Natural killer cell (primary cell): ENCODE results near the gene LRRC58. TPM values are rescaled to one million over a fixed set of nuclear protein-coding genes. Genes with fewer than 3 reads are reported as not detected.

Experiments
- ATAC-seq, 3 donors: fragments of 150-1000 bp in 2 of 3; fragments of 200-7000 bp in 1 of 3; cut with Tn5 transposase; 1 replicate in 1 of 3; 2 replicates in 2 of 3; pipeline ENCODE4 v1.10.0; 2021; ENCODE audit warnings: mild to moderate bottlenecking in 2 of 3, moderate library complexity in 2 of 3
- DNase-seq, 2 donors: peaks; one replicate each; pipeline versions ENCODE4 v3.0.0 to v3.0.0-alpha.2; 2013 to 2021; ENCODE audit warnings: mixed read lengths in 1 of 2
- H3K27ac ChIP-seq: one replicate; pipeline ENCODE4 v1.5.1; 2013; ENCODE audit warnings: mild to moderate bottlenecking, low read length
- H3K27me3 ChIP-seq: one replicate; pipeline ENCODE4 v1.6.1; 2013; ENCODE audit warnings: low read length; ENCODE audit not compliant: control insufficient read depth, insufficient read depth
- H3K36me3 ChIP-seq: one replicate; pipeline ENCODE4 v1.6.1; 2013; ENCODE audit warnings: low read length; ENCODE audit not compliant: control insufficient read depth, insufficient read depth
- H3K4me1 ChIP-seq: one replicate; pipeline ENCODE4 v1.6.1; 2013; ENCODE audit warnings: low read length; ENCODE audit not compliant: control insufficient read depth, insufficient read depth
- H3K4me3 ChIP-seq: one replicate; pipeline ENCODE4 v1.5.1; 2013; ENCODE audit warnings: low read length
- H3K9me3 ChIP-seq: one replicate; pipeline ENCODE4 v1.6.1; 2013; ENCODE audit warnings: low read length; ENCODE audit not compliant: control insufficient read depth, insufficient read depth
- H3K27ac Mint-ChIP-seq, 2 donors: one replicate each; pipeline ENCODE4 v1.8.0; 2022; ENCODE audit warnings: mild to moderate bottlenecking in 2 of 2, mixed read lengths in 2 of 2, moderate library complexity in 1 of 2
- H3K27me3 Mint-ChIP-seq, 2 donors: one replicate each; pipeline ENCODE4 v1.8.0; 2022; ENCODE audit warnings: low read depth in 2 of 2, mixed read lengths in 2 of 2
- H3K36me3 Mint-ChIP-seq: one replicate; pipeline ENCODE4 v1.8.0; 2022; ENCODE audit warnings: mixed read lengths
- H3K4me1 Mint-ChIP-seq, 2 donors: one replicate each; pipeline ENCODE4 v1.8.0; 2022; ENCODE audit warnings: mixed read lengths in 2 of 2
- H3K4me3 Mint-ChIP-seq: one replicate; pipeline ENCODE4 v1.8.0; 2022; ENCODE audit warnings: mild to moderate bottlenecking, moderate library complexity, mixed read lengths
- H3K9me3 Mint-ChIP-seq, 2 donors: one replicate each; pipeline ENCODE4 v1.8.0; 2022; ENCODE audit warnings: mixed read lengths in 2 of 2
- WGBS: methylation state at CpG from one replicate; pipeline ENCODE4 v1.1.7; 2013; ENCODE audit warnings: missing lambda C conversion rate; ENCODE audit not compliant: insufficient coverage; 5-methylcytosine and 5-hydroxymethylcytosine counted together
- intact Hi-C: fragments of 100-400 bp; cut with micrococcal nuclease; formaldehyde crosslinking; loops from one replicate; pipeline ENCODE4 v1.14.2; 2022
- total RNA-seq, 4 donors: library from RNA; stranded (reverse); fragments of 120-200 nt in 1 of 4; gene quantifications; one replicate each; pipeline versions ENCODE4 v1.2.3 to v1.2.4, GENCODE V29; 2013 to 2022
- TF ChIP-seq, protein P1 (sequence below): fragments of 200-600 bp; IDR thresholded peaks from one replicate; pipeline ENCODE4 v1.8.0; 2022; ENCODE audit warnings: antibody characterized with exemption

LRRC58 gene
- total RNA-seq, 3 donors from 2014 or later (not counting 1 experiment from before 2014, with no cell fraction given), result 17.0 to 21.8 (median 18.2) TPM

DNA sequence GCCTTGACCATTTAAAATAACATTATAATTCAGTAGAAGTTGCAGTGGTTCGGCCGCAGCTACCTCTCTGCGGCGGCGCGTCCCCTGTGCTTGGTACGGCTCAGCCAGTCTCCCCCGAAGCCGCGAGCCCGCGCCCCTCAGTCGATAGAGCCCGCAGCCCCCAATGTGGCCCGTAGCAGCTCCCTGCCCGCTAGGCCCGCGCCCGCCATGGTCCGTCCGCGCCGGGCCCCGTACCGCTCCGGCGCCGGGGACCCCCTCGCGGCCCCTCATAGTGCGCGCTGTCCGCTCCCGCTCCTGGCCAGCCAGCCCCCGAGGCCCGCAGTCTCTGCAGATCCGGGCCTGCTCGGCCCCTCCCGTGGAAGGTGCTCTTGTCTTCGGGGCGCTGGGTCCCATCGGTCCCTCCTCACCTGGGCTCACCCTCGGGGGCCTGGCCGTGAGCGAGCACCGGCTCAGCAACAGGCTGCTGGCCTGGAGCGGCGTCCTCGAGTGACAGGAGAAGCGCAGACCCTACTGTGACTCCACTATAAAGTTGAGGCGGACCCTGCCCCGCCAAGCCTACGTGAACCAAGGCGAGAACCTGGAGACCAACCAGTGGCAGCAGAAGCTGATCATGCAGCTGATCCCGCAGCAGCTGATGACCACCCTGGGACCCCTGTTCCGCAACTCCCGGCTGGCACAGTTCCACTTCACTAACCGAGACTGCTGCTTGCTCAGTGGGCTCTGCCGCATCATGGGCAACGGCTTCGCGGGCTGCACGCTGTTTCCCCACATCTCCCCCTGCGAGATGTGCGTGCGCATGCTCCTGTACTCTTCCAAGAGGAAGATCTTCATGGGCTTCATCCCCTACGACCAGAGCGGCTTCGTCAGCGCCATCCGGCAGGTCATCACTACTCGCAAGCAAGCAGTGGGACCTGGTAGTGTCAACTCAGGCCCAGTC, 42.4 kb downstream of the LRRC58 start:
- H3K27me3 Mint-ChIP-seq, result peaks cover 0 to under 1% of the 10 kb centered on the region in 2 donors
- Histone ChIP-seq H3K27ac (no peak overlapping the region), H3K4me3 (no peak overlapping the region), H3K9me3 (no peaks in the 10 kb centered on the region), H3K36me3 (no peaks in the 10 kb centered on the region), H3K27me3 (no peaks in the 10 kb centered on the region), H3K4me1 (no peaks in the 10 kb centered on the region)
- H3K4me1 Mint-ChIP-seq, result no peaks in the 10 kb centered on the region
- 73% methylated on average over 68 of the region's 72 CpGs for WGBS
- intact Hi-C loops, result no loop called here
- H3K4me3 Mint-ChIP-seq, result no peak overlapping the region
- no peaks in the 10 kb centered on the region for H3K9me3 Mint-ChIP-seq
- no peak for ATAC-seq
- H3K27ac Mint-ChIP-seq, result no peak overlapping the region
- no peak for DNase-seq
- TF ChIP-seq, protein P1, sequence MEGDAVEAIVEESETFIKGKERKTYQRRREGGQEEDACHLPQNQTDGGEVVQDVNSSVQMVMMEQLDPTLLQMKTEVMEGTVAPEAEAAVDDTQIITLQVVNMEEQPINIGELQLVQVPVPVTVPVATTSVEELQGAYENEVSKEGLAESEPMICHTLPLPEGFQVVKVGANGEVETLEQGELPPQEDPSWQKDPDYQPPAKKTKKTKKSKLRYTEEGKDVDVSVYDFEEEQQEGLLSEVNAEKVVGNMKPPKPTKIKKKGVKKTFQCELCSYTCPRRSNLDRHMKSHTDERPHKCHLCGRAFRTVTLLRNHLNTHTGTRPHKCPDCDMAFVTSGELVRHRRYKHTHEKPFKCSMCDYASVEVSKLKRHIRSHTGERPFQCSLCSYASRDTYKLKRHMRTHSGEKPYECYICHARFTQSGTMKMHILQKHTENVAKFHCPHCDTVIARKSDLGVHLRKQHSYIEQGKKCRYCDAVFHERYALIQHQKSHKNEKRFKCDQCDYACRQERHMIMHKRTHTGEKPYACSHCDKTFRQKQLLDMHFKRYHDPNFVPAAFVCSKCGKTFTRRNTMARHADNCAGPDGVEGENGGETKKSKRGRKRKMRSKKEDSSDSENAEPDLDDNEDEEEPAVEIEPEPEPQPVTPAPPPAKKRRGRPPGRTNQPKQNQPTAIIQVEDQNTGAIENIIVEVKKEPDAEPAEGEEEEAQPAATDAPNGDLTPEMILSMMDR, result no peak
- H3K36me3 Mint-ChIP-seq, result no peaks in the 10 kb centered on the region

DNA sequence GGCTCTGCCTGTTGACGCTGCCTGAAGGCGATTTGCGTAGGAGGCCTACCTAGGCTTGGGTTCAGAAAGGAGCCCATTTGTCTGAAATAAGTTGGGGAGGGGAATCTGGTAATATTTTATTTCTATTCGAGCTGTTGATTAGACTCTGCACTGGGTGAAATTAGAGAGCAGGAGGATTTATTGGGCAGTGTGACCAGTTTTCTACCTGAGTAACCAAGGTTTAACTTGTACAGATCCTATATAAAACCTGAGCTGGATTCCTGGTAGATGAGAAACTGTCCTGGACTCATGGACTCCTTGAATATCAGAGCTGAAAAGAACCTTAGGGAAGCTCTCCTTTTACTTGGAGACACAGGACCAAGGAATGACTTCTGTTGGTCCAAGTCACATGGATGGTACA, 44.5 kb downstream of the LRRC58 start:
- no peaks in the 10 kb centered on the region for H3K9me3 ChIP-seq
- ATAC-seq (no peak), DNase-seq (no peak)
- intact Hi-C loops, result no loop called here
- Mint-ChIP-seq H3K4me1 (no peaks in the 10 kb centered on the region), H3K9me3 (no peaks in the 10 kb centered on the region), H3K36me3 (no peaks in the 10 kb centered on the region), H3K27ac (no peak overlapping the region), H3K4me3 (no peak overlapping the region), H3K27me3 (peaks cover 0 to 2% of the 10 kb centered on the region in 2 donors)
- no peaks in the 10 kb centered on the region for H3K4me1 ChIP-seq
- WGBS, result 95% methylated on average over 4 of the region's 4 CpGs
- H3K27me3 ChIP-seq, result no peaks in the 10 kb centered on the region
- TF ChIP-seq, protein P1, result no peak
- no peak overlapping the region for H3K27ac ChIP-seq
- no peaks in the 10 kb centered on the region for H3K36me3 ChIP-seq
- no peak overlapping the region for H3K4me3 ChIP-seq

GRCh38 chr3:120302361-120302760, 46.8 kb downstream of the LRRC58 start:
- TF ChIP-seq, protein P1, result no peak
- intact Hi-C loops, result no loop called here
- DNase-seq (no peak), ATAC-seq (no peak)
- no peaks in the 10 kb centered on the region for H3K9me3 Mint-ChIP-seq
- no peaks in the 10 kb centered on the region for H3K4me1 ChIP-seq
- no peak overlapping the region for H3K27ac Mint-ChIP-seq
- no peaks in the 10 kb centered on the region for H3K36me3 ChIP-seq
- H3K4me3 ChIP-seq, result no peak overlapping the region
- H3K27me3 Mint-ChIP-seq, result peaks cover 5 to 7% of the 10 kb centered on the region in 2 donors
- no peaks in the 10 kb centered on the region for H3K36me3 Mint-ChIP-seq
- 89% methylated on average over 5 of the region's 5 CpGs for WGBS
- no peaks in the 10 kb centered on the region for H3K27me3 ChIP-seq
- H3K4me3 Mint-ChIP-seq, result no peak overlapping the region
- no peaks in the 10 kb centered on the region for H3K9me3 ChIP-seq
- no peaks in the 10 kb centered on the region for H3K4me1 Mint-ChIP-seq
- no peak overlapping the region for H3K27ac ChIP-seq
